Measurements from ENCODE around the gene GOLGA2. TPM values are rescaled to one million over a fixed set of nuclear protein-coding genes. Genes with fewer than 3 reads are reported as not detected.

The GOLGA2 gene
- total RNA-seq, 6 experiments from 2014 or later, result 25.0 to 53.0 (median 35.5) TPM

DNA sequence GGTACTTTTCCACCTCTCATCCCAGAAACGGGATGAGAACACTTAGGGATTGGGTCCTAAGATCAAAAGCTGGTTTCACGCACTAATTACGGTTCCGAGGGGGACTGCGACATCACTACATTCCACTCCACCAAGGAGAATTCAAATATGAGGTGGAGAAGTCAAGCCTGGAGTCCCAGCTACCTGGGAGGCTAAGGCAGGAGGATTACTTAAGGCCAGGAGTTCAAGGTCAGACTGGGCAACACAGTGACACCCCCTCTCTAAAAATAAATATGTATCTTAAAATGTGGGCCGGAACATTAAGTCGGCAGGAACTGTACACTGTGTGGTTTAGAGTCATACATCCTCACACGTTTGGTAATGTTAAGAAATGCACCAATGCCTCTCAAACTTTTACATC lies 1.6 kb downstream of the GOLGA2 start:
- H3K9me3 ChIP-seq, result no peaks in the 10 kb centered on the region
- H3K36me3 ChIP-seq, result peaks cover 0 to 28% (median 8%) of the 10 kb centered on the region in 4 donors
- no peak overlapping the region for H3K4me3 ChIP-seq
- intact Hi-C loops (cut with DNase I), result no loop called here
- DNase-seq, result no peak
- TF ChIP-seq, protein P1, sequence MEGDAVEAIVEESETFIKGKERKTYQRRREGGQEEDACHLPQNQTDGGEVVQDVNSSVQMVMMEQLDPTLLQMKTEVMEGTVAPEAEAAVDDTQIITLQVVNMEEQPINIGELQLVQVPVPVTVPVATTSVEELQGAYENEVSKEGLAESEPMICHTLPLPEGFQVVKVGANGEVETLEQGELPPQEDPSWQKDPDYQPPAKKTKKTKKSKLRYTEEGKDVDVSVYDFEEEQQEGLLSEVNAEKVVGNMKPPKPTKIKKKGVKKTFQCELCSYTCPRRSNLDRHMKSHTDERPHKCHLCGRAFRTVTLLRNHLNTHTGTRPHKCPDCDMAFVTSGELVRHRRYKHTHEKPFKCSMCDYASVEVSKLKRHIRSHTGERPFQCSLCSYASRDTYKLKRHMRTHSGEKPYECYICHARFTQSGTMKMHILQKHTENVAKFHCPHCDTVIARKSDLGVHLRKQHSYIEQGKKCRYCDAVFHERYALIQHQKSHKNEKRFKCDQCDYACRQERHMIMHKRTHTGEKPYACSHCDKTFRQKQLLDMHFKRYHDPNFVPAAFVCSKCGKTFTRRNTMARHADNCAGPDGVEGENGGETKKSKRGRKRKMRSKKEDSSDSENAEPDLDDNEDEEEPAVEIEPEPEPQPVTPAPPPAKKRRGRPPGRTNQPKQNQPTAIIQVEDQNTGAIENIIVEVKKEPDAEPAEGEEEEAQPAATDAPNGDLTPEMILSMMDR (IDR thresholded peaks at IDR 0.05), result no peak
- no peak for TF ChIP-seq POLR2A (IDR thresholded peaks at IDR 0.05)
- no peak overlapping the region for H3K27ac ChIP-seq
- 60% methylated on average over 8 of the region's 8 CpGs for WGBS (ENCODE audit: insufficient coverage, low coverage, low lambda C conversion rate, missing lambda C conversion rate)
- H3K4me1 ChIP-seq, result peaks cover 0 to 19% (median 4%) of the 10 kb centered on the region in 4 donors
- no peak for ATAC-seq
- H3K27me3 ChIP-seq, result no peaks in the 10 kb centered on the region

DNA sequence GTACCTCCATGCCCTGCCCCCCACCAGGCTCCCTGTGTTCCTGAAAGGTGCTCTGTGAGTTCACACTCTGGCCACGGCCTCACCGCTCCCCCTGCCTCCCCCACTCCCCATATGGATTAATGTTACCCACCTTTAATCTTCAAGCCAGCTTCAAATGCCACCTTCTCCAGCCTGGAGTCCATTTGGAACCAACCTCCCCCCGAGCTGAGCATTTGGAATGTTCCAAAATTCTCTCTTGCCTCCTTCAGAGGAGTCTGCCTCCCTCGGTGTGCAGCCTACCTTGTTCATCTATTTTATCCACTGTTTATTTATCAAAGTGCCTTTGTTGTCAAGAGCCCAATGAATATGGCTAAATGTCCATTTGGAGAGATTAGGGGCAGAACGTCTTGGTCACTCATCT lies 4.3 kb downstream of the GOLGA2 start:
- H3K4me3 ChIP-seq, result no peak overlapping the region
- peaks cover 0 to 38% (median 8%) of the 10 kb centered on the region in 4 donors for H3K36me3 ChIP-seq
- intact Hi-C loops (cut with DNase I), result no loop called here
- DNase-seq, result no peak
- H3K4me1 ChIP-seq, result peaks cover 0 to 9% (median 0%) of the 10 kb centered on the region in 4 donors
- TF ChIP-seq POLR2A (IDR thresholded peaks at IDR 0.05), result no peak
- TF ChIP-seq, protein P1 (IDR thresholded peaks at IDR 0.05), result no peak
- no peak for ATAC-seq
- no peak overlapping the region for H3K27ac ChIP-seq
- 80% methylated on average over 5 of the region's 5 CpGs for whole genome bisulfite sequencing (ENCODE audit: insufficient coverage, low coverage, low lambda C conversion rate, missing lambda C conversion rate)
- H3K9me3 ChIP-seq, result no peaks in the 10 kb centered on the region
- H3K27me3 ChIP-seq, result no peaks in the 10 kb centered on the region

DNA sequence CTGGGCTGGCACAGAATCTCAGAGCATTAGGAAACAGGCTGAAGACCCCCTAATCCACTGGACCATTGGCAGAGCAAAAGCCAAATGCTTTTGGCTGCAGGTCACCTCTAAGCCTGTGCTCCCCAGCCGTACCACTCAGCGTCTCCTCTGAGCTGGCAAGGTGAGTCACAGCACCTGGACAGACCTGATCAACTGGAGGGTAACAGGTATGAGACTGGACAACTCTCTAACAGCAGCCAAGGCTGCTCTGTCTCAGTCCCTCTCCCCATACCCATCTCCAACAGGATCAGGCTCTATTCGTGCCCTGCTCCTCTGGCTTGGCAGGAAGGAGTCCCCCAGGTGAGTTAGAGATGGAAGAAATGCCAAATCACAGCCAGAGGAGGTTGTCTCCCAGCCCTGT lies 4.7 kb downstream of the GOLGA2 start:
- Histone ChIP-seq H3K4me3 (no peak overlapping the region), H3K27me3 (no peaks in the 10 kb centered on the region), H3K4me1 (peaks cover 0 to 9% (median 0%) of the 10 kb centered on the region in 4 donors), H3K9me3 (no peaks in the 10 kb centered on the region), H3K36me3 (peaks cover 0 to 38% (median 8%) of the 10 kb centered on the region in 4 donors), H3K27ac (no peak overlapping the region)
- no peak for ATAC-seq
- WGBS (ENCODE audit: insufficient coverage, low coverage, low lambda C conversion rate, missing lambda C conversion rate), result 83% methylated on average over 1 of the region's 3 CpGs
- no peak for TF ChIP-seq POLR2A (IDR thresholded peaks at IDR 0.05)
- TF ChIP-seq, protein P1 (IDR thresholded peaks at IDR 0.05), result no peak
- DNase-seq, result no peak
- intact Hi-C loops (cut with DNase I), result no loop called here

DNA sequence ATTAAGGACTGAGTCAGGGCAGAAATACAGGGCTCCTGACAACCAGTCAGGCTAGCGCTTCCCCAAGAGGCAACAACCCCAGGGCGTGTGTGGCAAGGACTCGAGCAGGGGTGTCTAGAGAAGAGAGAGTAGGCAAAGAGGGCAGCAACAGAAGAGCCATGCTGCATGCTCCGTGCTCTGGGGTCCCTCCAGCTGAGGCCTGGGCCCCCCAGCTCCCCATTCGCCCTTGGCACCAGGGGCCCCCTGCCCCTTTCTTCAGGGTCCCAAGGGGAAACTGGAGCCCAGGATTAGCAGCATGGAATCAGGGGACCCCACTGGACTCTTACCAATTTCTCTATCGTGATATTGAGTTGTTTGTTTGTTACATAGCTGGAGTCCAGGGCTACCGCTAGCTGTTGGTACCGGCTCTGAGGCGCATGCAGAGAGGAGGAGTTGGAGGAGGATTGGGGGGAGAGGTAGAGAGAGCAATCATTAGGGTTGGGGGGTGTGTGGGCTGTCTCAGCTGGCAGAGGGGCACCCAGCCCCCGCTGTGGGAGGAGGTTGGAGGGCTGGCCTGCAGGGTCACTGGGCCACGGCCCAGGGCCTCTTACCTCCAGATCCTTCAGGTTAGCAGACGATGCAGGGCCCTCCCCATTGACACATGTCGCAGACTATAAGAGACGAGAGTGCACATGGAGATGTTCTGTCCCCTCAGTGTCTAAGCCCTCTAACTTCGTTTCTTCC lies 8.8 kb downstream of the GOLGA2 start:
- TF ChIP-seq, protein P1 (IDR thresholded peaks at IDR 0.05), result no peak
- no peak for TF ChIP-seq POLR2A (IDR thresholded peaks at IDR 0.05)
- ATAC-seq (no peak), DNase-seq (no peak)
- intact Hi-C loops (cut with DNase I), result no loop called here
- H3K9me3 ChIP-seq, result no peaks in the 10 kb centered on the region
- no peaks in the 10 kb centered on the region for H3K4me1 ChIP-seq
- H3K27me3 ChIP-seq, result no peaks in the 10 kb centered on the region
- H3K4me3 ChIP-seq, result no peak overlapping the region
- 82% methylated on average over 9 of the region's 15 CpGs for WGBS (ENCODE audit: insufficient coverage, low coverage, low lambda C conversion rate, missing lambda C conversion rate)
- peaks cover 0 to 35% (median 9%) of the 10 kb centered on the region in 4 donors for H3K36me3 ChIP-seq
- H3K27ac ChIP-seq, result no peak overlapping the region

All from right lobe of liver (tissue), 6 donors.